Adipocyte (in vitro differentiated cells): ENCODE measurements around the gene SPANXN5.
"Not testable (repeated sequence)": the region's sequence is repeated elsewhere in the genome, so short reads cannot be mapped to it uniquely, and the experiment has no call there.

Experiments used
- DNase-seq: peaks from one replicate; pipeline ENCODE4 v3.0.0-alpha.2; 2015; ENCODE audit warnings: low read depth
- H3K27me3 ChIP-seq: replicated peaks from 2 replicates; pipeline ENCODE4 v1.7.0; 2013; ENCODE audit warnings: mild to moderate bottlenecking, low read length, moderate library complexity; ENCODE audit not compliant: control insufficient read depth, insufficient read depth
- H3K36me3 ChIP-seq: 2 replicates; pipeline ENCODE4 v1.7.0; 2013; ENCODE audit warnings: low read length, mild to moderate bottlenecking, moderate library complexity; ENCODE audit not compliant: control insufficient read depth, insufficient read depth, severe bottlenecking
- H3K4me1 ChIP-seq: 2 replicates; pipeline ENCODE4 v1.7.0; 2013; ENCODE audit warnings: mild to moderate bottlenecking, low read length, moderate library complexity; ENCODE audit not compliant: control insufficient read depth, insufficient read depth
- H3K4me3 ChIP-seq: 2 replicates; pipeline ENCODE4 v1.7.0; 2013; ENCODE audit warnings: mild to moderate bottlenecking, low read length, moderate library complexity
- H3K9ac ChIP-seq: 2 replicates; pipeline ENCODE4 v1.7.0; 2013; ENCODE audit warnings: mild to moderate bottlenecking, low read length, moderate library complexity
- H3K9me3 ChIP-seq: 2 replicates; pipeline ENCODE4 v1.7.0; 2013; ENCODE audit warnings: mild to moderate bottlenecking, low read length, moderate library complexity; ENCODE audit not compliant: control insufficient read depth

SPANXN5 gene

GRCh38 chrX:52750952-52751351 lies 46.3 kb downstream of the SPANXN5 start, which contains the start of gene SSX2B:
TSS of gene SSX2B (plus strand) at chrX:52751252. CDS start at chrX:52752681, 1,429 bp downstream.
- not testable (repeated sequence) for H3K4me1 ChIP-seq, H3K9ac ChIP-seq, DNase-seq, H3K9me3 ChIP-seq, H3K27me3 ChIP-seq, H3K36me3 ChIP-seq, H3K4me3 ChIP-seq
